Transverse colon (tissue), 4 donors: ENCODE measurements around the gene FANCG. TPM values are rescaled to one million over a fixed set of nuclear protein-coding genes. Genes with fewer than 3 reads are reported as not detected.

Experiments
- DNase-seq: peaks from one replicate; pipeline ENCODE4 v3.0.0-alpha.2; 2019
- H3K27ac ChIP-seq, 4 donors: fragments of 200-600 bp; sonication (generic); 2 replicates each; pipeline ENCODE4 v1.5.1; 2016 to 2018; ENCODE audit warnings: inconsistent platforms in 4 of 4
- H3K27me3 ChIP-seq: fragments of 200-600 bp; sonication (generic); 2 replicates; pipeline ENCODE4 v1.5.1; 2017; ENCODE audit warnings: inconsistent platforms
- H3K36me3 ChIP-seq, 4 donors: fragments of 200-600 bp; sonication (generic); 2 replicates each; pipeline ENCODE4 v1.5.1; 2017 to 2019; ENCODE audit warnings: inconsistent platforms in 4 of 4
- H3K4me1 ChIP-seq, 4 donors: fragments of 200-600 bp; sonication (generic); 2 replicates each; pipeline ENCODE4 v1.5.1; 2017 to 2020; ENCODE audit warnings: inconsistent platforms in 4 of 4
- H3K4me3 ChIP-seq, 4 donors: fragments of 200-600 bp; sonication (generic); 1 replicate in 1 of 4; 2 replicates in 3 of 4; pipeline versions ENCODE4 v1.5.1 to v1.6.1; 2017 to 2019; ENCODE audit warnings: inconsistent platforms in 4 of 4
- H3K9me3 ChIP-seq, 2 donors: fragments of 200-600 bp; sonication (generic); 2 replicates each; pipeline ENCODE4 v1.5.1; 2017 to 2019; ENCODE audit warnings: inconsistent platforms in 2 of 2
- CTCF ChIP-seq, 5 experiments: fragments of 200-600 bp in 3 of 5; fragments of 450-650 bp in 2 of 5; sonication (generic) in 3 of 5; IDR thresholded peaks; 1 replicate in 2 of 5; 2 replicates in 3 of 5; pipeline ENCODE4 v1.5.1; 2016 to 2017; ENCODE audit warnings: antibody characterized with exemption in 5 of 5, inconsistent platforms in 3 of 5, mild to moderate bottlenecking in 2 of 5, moderate library complexity in 1 of 5
- EP300 ChIP-seq: sonication (generic); formaldehyde crosslinking; IDR thresholded peaks from one replicate; pipeline ENCODE4 v1.6.1; 2017; ENCODE audit warnings: antibody characterized with exemption, low read depth
- POLR2A ChIP-seq: fragments of 450-650 bp; IDR thresholded peaks from one replicate; pipeline ENCODE4 v1.6.1; 2016; ENCODE audit warnings: antibody characterized with exemption, mild to moderate bottlenecking, moderate library complexity
- POLR2AphosphoS5 ChIP-seq, 3 donors: sonication (generic); formaldehyde crosslinking; IDR thresholded peaks; one replicate each; pipeline ENCODE4 v1.6.1; 2016; ENCODE audit warnings: antibody characterized with exemption in 3 of 3
- WGBS, 2 donors: methylation state at CpG; one replicate each; pipeline ENCODE4 v1.1.5; 2018; ENCODE audit warnings: low coverage in 1 of 2; 5-methylcytosine and 5-hydroxymethylcytosine counted together
- in situ Hi-C, 4 donors: fragments of 200-750 bp; cut with MboI; loops; one replicate each; pipeline versions ENCODE4 v1.15.0 to v1.15.1; 2017; ENCODE audit warnings: low sequenced_read_pairs in 3 of 4, low pct_ligation_motif_present in 1 of 4, low pct_unique_long_range_greater_than_20kb in 1 of 4
- intact Hi-C: fragments of 100-400 bp; cut with DNase I; formaldehyde crosslinking; loops from one replicate; pipeline ENCODE4 v1.15.1; 2023; ENCODE audit warnings: low total_unique reads
- total RNA-seq, 4 donors: library from RNA; depleted of rRNA; stranded (reverse); fragments of >200 nt; gene quantifications; one replicate each; pipeline ENCODE4 v1.1.0, GENCODE V29; 2016

The FANCG gene
- total RNA-seq, 4 donors from 2014 or later: 6.6 to 90.0 (median 51.6) TPM

GRCh38 chr9:35070823-35071813 lies 8.6 kb downstream of the FANCG start:
- peaks cover 15 to 38% (median 26%) of the 10 kb centered on the region in 4 donors for H3K4me1 ChIP-seq
- intact Hi-C loops: no loop called here
- 1 to 2% methylated on average over 6 to 20 of the region's 20 CpGs for WGBS, 2 donors
- DNase-seq: no peak
- TF ChIP-seq POLR2AphosphoS5 (IDR thresholded peaks at IDR 0.05) (no peak), EP300 (no peak), CTCF (IDR thresholded peaks at IDR 0.05) (no peak), POLR2A (no peak)
- H3K27me3 ChIP-seq: no peaks in the 10 kb centered on the region
- peak overlapping the region; percentile 83 to 99 (median 94) for H3K4me3 ChIP-seq
- H3K9me3 ChIP-seq: no peaks in the 10 kb centered on the region
- H3K36me3 ChIP-seq: peaks cover 0 to 20% (median 8%) of the 10 kb centered on the region in 4 donors
- peak overlapping the region; percentile 100 for H3K27ac ChIP-seq
- in situ Hi-C loops: no loop called here

GRCh38 chr9:35069020-35069419 lies 10.7 kb downstream of the FANCG start:
- intact Hi-C loops: no loop called here
- H3K9me3 ChIP-seq: no peaks in the 10 kb centered on the region
- TF ChIP-seq POLR2AphosphoS5 (IDR thresholded peaks at IDR 0.05): no peak
- no peak for TF ChIP-seq POLR2A
- TF ChIP-seq CTCF (IDR thresholded peaks at IDR 0.05): no peak
- no peak for TF ChIP-seq EP300
- no peak for DNase-seq
- in situ Hi-C loops: no loop called here
- H3K4me1 ChIP-seq: peaks cover 15 to 38% (median 26%) of the 10 kb centered on the region in 4 donors
- no peak overlapping the region for H3K27ac ChIP-seq
- H3K27me3 ChIP-seq: no peaks in the 10 kb centered on the region
- 65 to 74% methylated on average over 4 of the region's 4 CpGs for WGBS, 2 donors
- peaks cover 0 to 41% (median 20%) of the 10 kb centered on the region in 4 donors for H3K36me3 ChIP-seq
- H3K4me3 ChIP-seq: no peak overlapping the region

GRCh38 chr9:35067056-35067455 lies 12.7 kb downstream of the FANCG start:
- Histone ChIP-seq H3K27ac (no peak overlapping the region), H3K4me1 (peaks cover 15 to 34% (median 26%) of the 10 kb centered on the region in 4 donors), H3K36me3 (peaks cover 0 to 58% (median 30%) of the 10 kb centered on the region in 4 donors), H3K4me3 (no peak overlapping the region), H3K9me3 (no peaks in the 10 kb centered on the region), H3K27me3 (no peaks in the 10 kb centered on the region)
- TF ChIP-seq CTCF (IDR thresholded peaks at IDR 0.05) (no peak), EP300 (no peak), POLR2AphosphoS5 (IDR thresholded peaks at IDR 0.05) (no peak)
- in situ Hi-C loops (no loop called here), intact Hi-C loops (no loop called here)
- DNase-seq: no peak
- WGBS, 2 donors: 83 to 100% methylated on average over 1 of the region's 1 CpG

- no peak for DNase-seq
- no peaks in the 10 kb centered on the region for H3K4me1 ChIP-seq
- no peak overlapping the region for H3K4me3 ChIP-seq
- in situ Hi-C loops: no loop called here
- no peak overlapping the region for H3K27ac ChIP-seq
- intact Hi-C loops: no loop called here
- TF ChIP-seq EP300 (no peak), POLR2AphosphoS5 (IDR thresholded peaks at IDR 0.05) (no peak), CTCF (IDR thresholded peaks at IDR 0.05) (no peak), POLR2A (no peak)
- WGBS, 2 donors: 89 to 93% methylated on average over 3 to 11 of the region's 11 CpGs
- H3K27me3 ChIP-seq: no peaks in the 10 kb centered on the region
- no peaks in the 10 kb centered on the region for H3K9me3 ChIP-seq
- H3K36me3 ChIP-seq: peaks cover 0 to 99% (median 49%) of the 10 kb centered on the region in 4 donors
Observed at GRCh38 chr9:35060548-35061207, 19.1 kb downstream of the FANCG start.
